ENCODE results near the gene UBE3D.

GRCh38 chr6:83019741-83020140 is 45.9 kb downstream of the UBE3D start:
- TF ChIP-seq TOX (CRISPR knock-in tag; IDR thresholded peaks at IDR 0.05; ENCODE audit: borderline replicate concordance) (no peak), TSHZ2 (CRISPR knock-in tag; IDR thresholded peaks at IDR 0.05) (no peak), OSR1 (CRISPR knock-in tag; IDR thresholded peaks at IDR 0.05) (no peak), ISL1 (CRISPR knock-in tag; IDR thresholded peaks at IDR 0.05) (no peak), PPARA (CRISPR knock-in tag; IDR thresholded peaks at IDR 0.05; ENCODE audit: borderline replicate concordance) (no peak), ZFP3 (CRISPR knock-in tag; IDR thresholded peaks at IDR 0.05) (no peak), CSDC2 (CRISPR knock-in tag; IDR thresholded peaks at IDR 0.05) (no peak), ZNF565 (CRISPR knock-in tag; conservative IDR thresholded peaks at IDR 0.05; ENCODE audit: low read depth) (no peak), SNAI2 (CRISPR knock-in tag; IDR thresholded peaks at IDR 0.05) (no peak), RARB (CRISPR knock-in tag; IDR thresholded peaks at IDR 0.05) (no peak), PATZ1 (CRISPR knock-in tag; IDR thresholded peaks at IDR 0.05; ENCODE audit: borderline replicate concordance) (no peak)

All from SK-N-SH treated with all-trans-retinoic acid at 6 μM for 48 hours (cell line).